Activated naive CD4-positive, alpha-beta T cell (primary cell): ENCODE data around the gene AOX1.
"Not testable (repeated sequence)": the region's sequence is repeated elsewhere in the genome, so short reads cannot be mapped to it uniquely, and the experiment has no call there.

Experiments used
- DNase-seq, 4 experiments: peaks; one replicate each; lab custom pipeline; 2025; lab: John Stamatoyannopoulos, UW

Gene AOX1

GRCh38 chr2:200667413-200667812 lies 81.6 kb downstream of the AOX1 start:
- no peak for DNase-seq

- DNase-seq = no peak
These were observed 82.7 kb downstream of the AOX1 start for GRCh38 chr2:200668478-200668877.

GRCh38 chr2:200669308-200669707 lies 83.5 kb downstream of the AOX1 start:
- DNase-seq = no peak

GRCh38 chr2:200670313-200670712 lies 84.5 kb downstream of the AOX1 start:
- no peak for DNase-seq

DNA sequence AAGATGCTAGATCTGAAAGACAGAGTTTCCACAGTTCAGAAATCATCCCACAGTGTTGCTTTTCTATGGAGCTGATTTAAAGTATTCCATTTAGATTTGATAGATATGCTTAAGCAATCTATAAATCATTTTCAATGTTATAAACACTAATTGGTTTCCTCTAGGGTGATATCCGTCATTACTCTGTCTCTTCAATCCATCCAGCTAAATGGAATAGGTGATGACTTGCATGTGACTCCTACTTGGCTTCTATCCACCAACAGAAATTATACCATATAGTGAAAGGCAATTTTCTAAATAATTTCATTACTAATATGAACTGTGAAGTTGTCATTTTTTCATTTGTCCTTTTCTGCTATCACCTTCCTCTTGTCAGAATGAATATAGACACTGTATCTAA lies 84.9 kb downstream of the AOX1 start:
- no peak for DNase-seq

DNA sequence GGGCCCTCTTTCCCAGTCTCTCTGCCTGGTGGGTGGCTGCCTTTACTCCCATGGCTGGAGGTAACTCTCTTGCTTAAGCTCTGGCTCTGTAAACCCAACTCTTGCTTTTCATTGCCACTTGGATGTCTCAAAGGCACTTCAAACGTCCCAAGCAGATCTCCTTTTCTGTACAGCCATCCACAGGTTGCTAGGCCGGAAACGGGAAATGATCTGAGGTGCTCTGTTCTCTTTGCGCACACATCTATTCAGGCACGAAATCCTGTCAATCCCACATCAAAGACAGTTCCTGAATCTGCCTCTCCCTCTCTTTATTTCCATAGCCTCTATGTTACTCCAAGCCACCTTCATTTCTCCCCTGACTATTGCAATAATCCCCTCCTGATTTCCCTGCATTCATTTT lies 87.4 kb downstream of the AOX1 start:
- DNase-seq = no peak

DNA sequence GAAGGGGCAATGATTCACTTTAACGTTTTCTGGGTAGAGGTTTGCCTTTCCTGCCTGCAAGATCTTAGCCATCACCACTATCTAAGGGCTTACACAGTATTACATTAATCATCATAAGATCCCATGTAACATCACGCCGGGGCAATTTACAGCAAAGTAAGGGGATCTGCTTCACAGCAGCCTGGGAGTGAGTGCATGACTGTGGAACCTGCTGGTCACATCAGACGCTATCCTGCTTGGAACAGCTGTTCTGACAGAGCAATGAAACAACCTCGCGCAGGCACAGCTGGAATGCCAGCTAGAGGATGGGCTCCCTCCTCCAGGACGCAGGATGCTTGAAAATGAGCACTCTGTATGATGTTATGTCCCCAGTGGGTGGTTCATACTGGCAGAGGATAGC lies 89.0 kb downstream of the AOX1 start:
- DNase-seq = no peak

DNA sequence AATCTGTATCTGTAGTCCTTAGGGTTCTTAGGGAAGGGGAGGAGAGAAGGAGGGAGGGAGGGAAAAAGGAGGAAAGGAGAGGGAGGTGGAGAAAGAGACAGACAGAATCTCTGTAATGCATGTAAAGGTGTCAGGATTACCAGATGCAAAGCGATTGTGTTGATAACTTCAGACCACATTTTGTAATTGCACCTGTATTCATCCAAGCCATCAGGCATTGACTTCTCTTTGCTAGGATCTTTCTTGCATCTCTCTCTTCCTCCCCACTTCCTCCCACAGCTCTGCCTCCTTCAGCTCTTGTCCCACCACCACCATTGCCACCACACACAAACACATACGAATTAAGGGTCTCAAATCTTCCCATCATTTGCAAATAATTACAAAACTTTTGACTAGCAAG lies 91.4 kb downstream of the AOX1 start:
- no peak for DNase-seq

- DNase-seq = no peak
These were observed 92.1 kb downstream of the AOX1 start for GRCh38 chr2:200677721-200678532.

DNA sequence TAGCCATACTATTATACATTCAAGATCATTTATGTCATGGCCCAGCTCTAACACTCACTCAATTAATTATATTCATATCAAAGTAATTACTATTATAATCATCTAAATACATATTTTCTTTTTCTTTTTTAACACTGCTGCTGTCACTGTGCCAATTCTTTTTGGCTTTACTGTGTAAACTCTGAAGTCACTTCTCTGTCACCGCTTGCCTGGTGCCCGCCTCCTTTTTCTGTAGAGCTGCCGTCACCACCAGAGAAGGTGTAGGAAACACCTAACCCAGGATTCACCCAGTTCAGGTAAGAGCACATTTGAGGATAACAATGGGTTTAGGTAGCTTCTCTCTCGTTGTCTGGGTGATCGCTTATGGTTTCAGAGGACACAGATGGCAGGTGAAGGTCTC lies 93.3 kb downstream of the AOX1 start:
- DNase-seq = no peak

- DNase-seq = no peak
These were observed 93.7 kb downstream of the AOX1 start for GRCh38 chr2:200679535-200679934.

DNA sequence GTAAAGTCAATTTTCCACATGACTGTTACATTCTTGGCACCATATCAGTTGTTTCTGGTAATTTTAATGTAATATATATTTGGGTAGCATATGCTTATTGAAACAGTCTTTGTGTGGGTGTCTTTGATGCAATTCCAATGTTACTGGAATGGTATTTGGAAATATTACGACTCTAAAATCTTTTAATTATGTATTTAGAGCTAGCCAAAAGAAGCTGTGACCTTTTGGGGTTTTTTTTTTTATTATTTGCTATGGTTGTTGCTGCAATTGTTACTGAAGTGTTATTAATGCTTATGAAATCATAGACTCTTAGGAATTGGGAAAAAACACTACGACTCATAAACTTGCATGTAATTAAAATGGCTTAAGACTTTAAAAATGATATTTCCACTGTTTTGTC lies 95.9 kb downstream of the AOX1 start:
- DNase-seq = no peak

- DNase-seq = not testable (repeated sequence)
These were observed 96.6 kb downstream of the AOX1 start for GRCh38 chr2:200682407-200682806.

- no peak for DNase-seq
These were observed 102.4 kb downstream of the AOX1 start for GRCh38 chr2:200687922-200688920.

DNA sequence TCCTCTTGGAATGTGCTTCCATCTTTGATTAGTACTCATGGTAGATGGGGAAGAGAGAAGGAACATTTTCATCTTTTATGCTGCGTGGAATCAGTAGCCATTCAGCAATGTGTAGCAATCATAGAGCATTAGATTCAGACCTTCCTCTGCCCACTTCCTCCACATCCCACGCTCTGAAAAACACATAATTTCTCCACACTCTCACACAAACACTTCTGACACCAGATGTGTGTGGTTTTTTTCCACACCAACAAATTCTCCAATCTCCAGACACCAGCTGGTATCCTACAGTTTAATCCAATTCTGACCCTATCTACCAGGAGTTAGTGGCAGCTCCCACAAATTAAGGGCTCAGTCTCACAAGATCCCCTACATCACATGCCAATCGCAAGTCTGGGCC lies 103.3 kb downstream of the AOX1 start:
- no peak for DNase-seq

GRCh38 chr2:200693836-200694470 lies 108.1 kb downstream of the AOX1 start:
- DNase-seq = no peak

DNA sequence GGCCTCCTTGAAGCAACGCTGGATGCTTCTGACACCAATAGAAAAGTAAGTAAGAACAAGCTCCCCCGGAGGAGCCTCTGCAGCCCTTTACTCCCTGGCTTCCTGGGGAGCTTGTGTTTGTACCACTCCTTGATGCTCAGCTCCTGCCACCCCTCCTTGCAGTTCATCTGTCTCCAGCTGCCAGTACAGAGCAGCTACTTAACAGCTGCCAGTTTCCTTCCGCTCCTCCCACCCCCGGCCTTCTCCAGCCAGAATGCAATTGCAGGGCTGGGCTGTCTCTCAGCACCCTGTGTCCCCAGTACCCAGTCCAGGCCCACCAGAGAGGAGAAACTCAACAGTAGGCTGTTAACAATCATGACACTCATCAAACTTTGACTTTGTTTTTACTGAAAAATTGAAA lies 109.4 kb downstream of the AOX1 start:
- no peak for DNase-seq

DNA sequence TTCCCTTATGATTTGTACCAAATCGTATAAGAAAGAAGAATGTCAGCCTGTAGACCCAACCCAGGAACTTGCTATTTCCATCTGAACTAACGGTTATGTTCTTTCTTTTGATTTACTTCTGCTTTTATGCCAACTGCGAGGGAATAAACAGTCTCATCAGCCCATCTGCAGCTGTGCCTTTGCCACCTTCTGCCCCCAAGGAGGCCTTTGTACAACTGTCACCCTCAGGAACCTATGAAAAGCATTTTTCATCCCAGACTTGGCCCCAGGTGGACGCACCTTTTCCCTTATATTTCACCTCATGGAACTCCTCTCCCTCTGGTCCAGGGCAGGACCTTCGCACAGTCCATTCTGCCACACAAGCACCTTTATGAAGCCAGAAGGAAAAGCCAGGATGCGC lies 109.8 kb downstream of the AOX1 start:
- no peak for DNase-seq

- no peak for DNase-seq
These were observed 112.4 kb downstream of the AOX1 start for GRCh38 chr2:200698217-200698616.

GRCh38 chr2:200699310-200699709 lies 113.5 kb downstream of the AOX1 start:
- DNase-seq = no peak

DNA sequence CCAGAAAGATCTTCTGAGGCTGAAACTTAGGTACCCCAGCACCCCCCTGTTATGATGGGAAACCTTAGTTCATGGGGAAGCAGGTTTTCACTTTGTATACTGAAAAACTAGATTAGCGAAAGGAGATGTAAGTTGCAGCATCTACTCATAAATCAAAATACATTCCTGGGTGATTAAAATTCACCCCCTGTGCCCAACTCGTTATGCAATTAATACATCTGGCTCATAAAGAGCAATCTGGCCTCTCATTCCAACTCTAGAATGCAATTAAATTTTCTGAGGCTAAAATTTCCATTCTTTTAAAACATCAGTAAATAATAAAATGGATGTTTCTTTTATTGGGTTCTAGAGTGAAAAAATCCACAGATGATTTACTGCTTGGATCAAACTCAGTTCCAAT lies 115.0 kb downstream of the AOX1 start:
- no peak for DNase-seq

GRCh38 chr2:200702044-200702443 lies 116.2 kb downstream of the AOX1 start:
- DNase-seq = no peak
